ENCODE measurements around the gene HTR1D.

DNA sequence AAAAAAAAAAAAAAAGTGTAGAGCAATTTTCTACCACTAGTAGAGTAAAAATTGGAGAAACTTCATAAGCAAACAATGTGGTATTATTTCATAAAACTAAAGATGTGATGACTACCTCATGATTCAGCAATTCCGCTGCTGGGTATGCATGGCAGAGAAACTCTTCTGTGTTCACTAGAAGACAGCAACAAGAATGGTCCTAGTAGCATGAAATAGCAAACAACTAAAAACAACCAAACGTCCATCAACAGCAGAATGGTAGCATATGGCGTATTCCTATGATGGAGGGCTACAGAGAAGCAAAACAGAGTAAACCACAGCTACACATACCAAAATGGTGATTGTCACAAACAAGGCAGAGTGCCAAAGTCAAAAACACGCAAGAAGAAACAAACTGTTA is 18.9 kb downstream of the HTR1D start:
- TF ChIP-seq, protein P1, sequence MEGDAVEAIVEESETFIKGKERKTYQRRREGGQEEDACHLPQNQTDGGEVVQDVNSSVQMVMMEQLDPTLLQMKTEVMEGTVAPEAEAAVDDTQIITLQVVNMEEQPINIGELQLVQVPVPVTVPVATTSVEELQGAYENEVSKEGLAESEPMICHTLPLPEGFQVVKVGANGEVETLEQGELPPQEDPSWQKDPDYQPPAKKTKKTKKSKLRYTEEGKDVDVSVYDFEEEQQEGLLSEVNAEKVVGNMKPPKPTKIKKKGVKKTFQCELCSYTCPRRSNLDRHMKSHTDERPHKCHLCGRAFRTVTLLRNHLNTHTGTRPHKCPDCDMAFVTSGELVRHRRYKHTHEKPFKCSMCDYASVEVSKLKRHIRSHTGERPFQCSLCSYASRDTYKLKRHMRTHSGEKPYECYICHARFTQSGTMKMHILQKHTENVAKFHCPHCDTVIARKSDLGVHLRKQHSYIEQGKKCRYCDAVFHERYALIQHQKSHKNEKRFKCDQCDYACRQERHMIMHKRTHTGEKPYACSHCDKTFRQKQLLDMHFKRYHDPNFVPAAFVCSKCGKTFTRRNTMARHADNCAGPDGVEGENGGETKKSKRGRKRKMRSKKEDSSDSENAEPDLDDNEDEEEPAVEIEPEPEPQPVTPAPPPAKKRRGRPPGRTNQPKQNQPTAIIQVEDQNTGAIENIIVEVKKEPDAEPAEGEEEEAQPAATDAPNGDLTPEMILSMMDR (IDR thresholded peaks at IDR 0.05), result no peak
- no peak for TF ChIP-seq POLR2A (IDR thresholded peaks at IDR 0.05)
